ENCODE data around the gene AFF1. TPM values are rescaled to one million over a fixed set of nuclear protein-coding genes. Genes with fewer than 3 reads are reported as not detected.

AFF1 gene
- polyA plus RNA-seq, 1 donor (not counting 4 experiments of a cell fraction or from before 2014, with no cell fraction given): 14.4 TPM

GRCh38 chr4:87003266-87003665 is 68.5 kb downstream of the AFF1 start:
- H3K36me3 ChIP-seq (ENCODE audit: control insufficient read depth in 2 of 2, extremely low read depth in 1 of 2, insufficient read depth in 2 of 2, low read length in 2 of 2): no peaks in the 10 kb centered on the region
- H4K20me1 ChIP-seq (ENCODE audit: control insufficient read depth, extremely low read depth, insufficient read depth, low read length): no peaks in the 10 kb centered on the region
- no peak overlapping the region for H3K4me2 ChIP-seq (ENCODE audit: control insufficient read depth, extremely low read depth, insufficient read depth, low read depth, low read length)
- H3K27me3 ChIP-seq (ENCODE audit: control insufficient read depth, extremely low read depth, insufficient read depth, low read length): no peaks in the 10 kb centered on the region
- H3K27ac ChIP-seq (ENCODE audit: control insufficient read depth, insufficient read depth, low read length): no peak overlapping the region
- no peak overlapping the region for H3K4me3 ChIP-seq (ENCODE audit: control insufficient read depth in 2 of 3, extremely low read depth in 1 of 3, insufficient read depth in 2 of 3, low read depth in 1 of 3, low read length in 3 of 3)
- DNase-seq (ENCODE audit: low read depth, low spot score) (no peak), FAIRE-seq (no peak)
- H2AFZ ChIP-seq (ENCODE audit: control insufficient read depth, low read length): no peak overlapping the region
- H3K79me2 ChIP-seq (ENCODE audit: control insufficient read depth, insufficient read depth, low read length): peaks cover 19% of the 10 kb centered on the region
- TF ChIP-seq CTCF (optimal IDR thresholded peaks at IDR 0.05 in 1 of 3, IDR thresholded peaks at IDR 0.05 in 1 of 3, conservative IDR thresholded peaks at IDR 0.05 in 1 of 3; ENCODE audit: extremely low read depth in 1 of 3, insufficient read depth in 2 of 3, low read length in 3 of 3): no peak
- TF ChIP-seq EZH2 (IDR thresholded peaks at IDR 0.05; ENCODE audit: low read length): no peak
- no peaks in the 10 kb centered on the region for H3K9me3 ChIP-seq (ENCODE audit: control insufficient read depth, low read depth, low read length)
- no peaks in the 10 kb centered on the region for H3K9me1 ChIP-seq (ENCODE audit: control insufficient read depth, extremely low read depth, insufficient read depth, low read length)
- H3K4me1 ChIP-seq (ENCODE audit: control insufficient read depth, extremely low read depth, insufficient read depth, low read length): peaks cover 16% of the 10 kb centered on the region
- H3K9ac ChIP-seq (ENCODE audit: control insufficient read depth, extremely low read depth, insufficient read depth, low read length): no peak overlapping the region
- dilution Hi-C loops (cut with MboI; ENCODE audit: extremely low pct_ligation_motif_present, low sequenced_read_pairs): no loop called here

GRCh38 chr4:87005369-87005689 is 70.5 kb downstream of the AFF1 start:
- Histone ChIP-seq H3K4me1 (ENCODE audit: control insufficient read depth, extremely low read depth, insufficient read depth, low read length) (peaks cover 30% of the 10 kb centered on the region), H2AFZ (ENCODE audit: control insufficient read depth, low read length) (no peak overlapping the region), H3K4me3 (ENCODE audit: control insufficient read depth in 2 of 3, extremely low read depth in 1 of 3, insufficient read depth in 2 of 3, low read depth in 1 of 3, low read length in 3 of 3) (no peak overlapping the region), H3K9me1 (ENCODE audit: control insufficient read depth, extremely low read depth, insufficient read depth, low read length) (no peaks in the 10 kb centered on the region), H3K79me2 (ENCODE audit: control insufficient read depth, insufficient read depth, low read length) (peaks cover 34% of the 10 kb centered on the region), H3K36me3 (ENCODE audit: control insufficient read depth in 2 of 2, extremely low read depth in 1 of 2, insufficient read depth in 2 of 2, low read length in 2 of 2) (no peaks in the 10 kb centered on the region), H3K9ac (ENCODE audit: control insufficient read depth, extremely low read depth, insufficient read depth, low read length) (no peak overlapping the region), H4K20me1 (ENCODE audit: control insufficient read depth, extremely low read depth, insufficient read depth, low read length) (no peaks in the 10 kb centered on the region), H3K27ac (ENCODE audit: control insufficient read depth, insufficient read depth, low read length) (no peak overlapping the region), H3K27me3 (ENCODE audit: control insufficient read depth, extremely low read depth, insufficient read depth, low read length) (no peaks in the 10 kb centered on the region), H3K9me3 (ENCODE audit: control insufficient read depth, low read depth, low read length) (no peaks in the 10 kb centered on the region), H3K4me2 (ENCODE audit: control insufficient read depth, extremely low read depth, insufficient read depth, low read depth, low read length) (peak overlapping the region; percentile 82)
- no peak for TF ChIP-seq EZH2 (IDR thresholded peaks at IDR 0.05; ENCODE audit: low read length)
- no peak for TF ChIP-seq CTCF (optimal IDR thresholded peaks at IDR 0.05 in 1 of 3, IDR thresholded peaks at IDR 0.05 in 1 of 3, conservative IDR thresholded peaks at IDR 0.05 in 1 of 3; ENCODE audit: extremely low read depth in 1 of 3, insufficient read depth in 2 of 3, low read length in 3 of 3)
- dilution Hi-C loops (cut with MboI; ENCODE audit: extremely low pct_ligation_motif_present, low sequenced_read_pairs): no loop called here
- FAIRE-seq: no peak
- DNase-seq (ENCODE audit: low read depth, low spot score): no peak

Data from keratinocyte (primary cell).